IPS DF 4.7 (cell line): ENCODE data around the gene UBXN1.

ENCODE experiments used
- DNase-seq: peaks from one replicate; pipeline ENCODE4 v3.0.0-alpha.2; 2013; ENCODE audit warnings: low spot score; ENCODE audit errors: extremely low read depth

Gene UBXN1

GRCh38 chr11:62678770-62679696 lies at the start of gene UBXN1:
UBXN1 (minus strand) TSS chr11:62679073; CDS start chr11:62678923, 150 bp downstream.
- DNase-seq = no peak

GRCh38 chr11:62728171-62728988 lies 49.5 kb upstream of the UBXN1 start, which contains the start of gene TTC9C:
TTC9C (plus strand) TSS chr11:62728486; CDS start chr11:62728849, 363 bp downstream.
- DNase-seq = no peak

DNA sequence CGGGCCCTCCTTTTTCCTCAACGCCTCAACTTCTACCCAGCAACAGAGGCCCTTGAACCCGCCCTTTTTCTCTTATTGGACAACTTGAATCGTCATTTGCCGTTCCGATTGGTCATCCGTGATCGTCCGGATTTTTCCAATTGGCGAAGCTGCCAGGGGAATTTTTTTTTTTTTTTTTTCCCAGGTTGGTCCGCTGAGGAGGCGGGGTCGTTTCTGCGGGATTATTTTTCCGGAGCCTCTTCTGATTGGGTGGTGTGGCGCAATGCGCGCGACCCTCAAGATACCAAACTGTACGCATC lies 48.9 kb upstream of the UBXN1 start:
- peak; percentile 96 for DNase-seq

DNA sequence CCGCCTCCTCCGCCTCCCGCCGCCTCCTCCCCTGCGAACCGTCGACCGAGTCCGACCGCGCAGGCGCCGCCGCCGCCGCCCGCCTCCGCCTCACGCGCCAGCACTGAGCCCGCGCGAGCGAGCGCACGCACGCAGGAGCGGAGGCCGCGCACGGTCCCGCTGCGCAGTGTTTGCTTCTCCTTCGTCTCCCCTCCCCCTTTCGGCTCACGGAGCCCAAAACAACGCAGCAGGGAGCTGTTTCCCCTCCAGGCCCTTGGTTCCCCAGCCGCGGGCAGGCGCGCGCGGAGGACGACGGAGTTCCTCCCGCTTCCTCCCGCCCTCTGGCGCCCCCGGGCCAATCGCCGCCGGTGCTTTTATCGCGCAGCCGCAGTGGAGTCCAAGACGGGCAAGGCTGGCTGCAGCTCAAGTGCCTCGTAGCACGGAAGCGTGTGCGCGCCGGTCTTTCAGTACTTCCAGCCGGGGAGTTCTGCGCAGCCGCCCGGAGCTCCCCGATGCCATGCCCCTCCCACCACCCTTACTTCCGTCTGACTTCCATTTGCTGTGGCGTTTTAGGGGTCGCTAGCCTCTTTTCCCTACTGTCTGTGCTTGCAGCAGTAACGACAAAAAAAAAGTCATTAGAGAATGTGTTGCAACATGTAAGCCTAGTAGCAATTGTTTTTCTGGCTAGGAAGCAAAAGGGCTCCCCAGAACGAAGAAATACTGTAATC lies 48.4 kb upstream of the UBXN1 start, which contains the start of gene HNRNPUL2:
HNRNPUL2 (minus strand) TSS at position 293 of the 707 bp plus-strand sequence. CDS start 301 bp downstream, outside the sequence.
- no peak for DNase-seq

GRCh38 chr11:62726915-62727164 lies 48.0 kb upstream of the UBXN1 start:
- no peak for DNase-seq

- DNase-seq = no peak
These were observed 47.5 kb upstream of the UBXN1 start for GRCh38 chr11:62726156-62726914.

DNA sequence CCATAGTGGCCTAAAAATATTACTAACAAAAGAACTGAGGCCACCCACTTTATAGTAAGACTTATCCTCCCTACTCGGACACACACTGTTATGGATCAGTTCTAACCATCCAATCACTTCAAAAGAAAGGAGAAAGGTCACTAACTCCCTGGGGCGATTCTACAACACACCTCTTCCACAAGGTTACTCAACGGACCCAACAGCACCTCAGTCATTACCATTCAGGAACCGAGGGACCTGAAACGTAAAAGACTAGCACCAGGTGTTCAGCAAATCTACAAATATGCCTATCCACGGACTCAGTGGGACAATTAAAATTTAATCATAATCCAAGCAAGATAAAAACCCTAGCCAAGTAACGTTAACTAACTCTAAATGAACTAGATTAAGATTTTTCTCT lies 46.8 kb upstream of the UBXN1 start:
- DNase-seq = no peak

- DNase-seq = no peak
These were observed 45.3 kb upstream of the UBXN1 start for GRCh38 chr11:62724171-62724570.

- DNase-seq = no peak
These were observed 43.1 kb upstream of the UBXN1 start for GRCh38 chr11:62721994-62722393.

DNA sequence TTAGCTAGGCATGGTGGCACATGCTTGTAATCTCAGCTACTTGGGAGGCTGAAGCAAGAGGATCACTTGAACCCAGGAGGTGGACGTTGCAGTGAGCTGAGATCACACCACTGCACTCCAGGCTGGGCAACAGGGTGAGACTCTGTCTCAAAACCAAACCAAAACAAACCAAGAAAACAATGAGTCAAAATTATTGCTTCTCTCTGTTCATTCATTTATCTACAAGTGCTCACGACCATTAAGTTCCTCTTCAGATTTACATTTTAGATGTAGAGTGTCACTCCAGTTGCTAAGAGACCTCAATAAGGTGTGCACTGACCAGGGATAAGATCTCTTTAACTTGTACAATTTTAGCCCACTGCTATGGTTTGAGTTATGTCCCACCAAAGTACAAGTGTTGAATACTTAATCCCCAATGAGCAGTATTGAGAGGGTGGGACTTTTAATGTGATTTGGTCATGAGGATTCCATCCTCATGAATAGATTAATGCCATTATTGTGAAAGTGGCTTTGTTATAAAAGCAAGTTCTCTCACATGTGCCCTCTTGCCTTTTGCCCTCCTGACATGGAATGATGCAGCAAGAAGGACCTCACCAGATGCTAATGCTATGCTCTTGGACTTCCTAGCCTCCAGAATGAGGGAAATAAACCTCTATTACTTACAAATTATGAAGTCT lies 40.6 kb upstream of the UBXN1 start:
- DNase-seq = no peak

GRCh38 chr11:62716816-62717215 lies 37.9 kb upstream of the UBXN1 start:
- DNase-seq = no peak

DNA sequence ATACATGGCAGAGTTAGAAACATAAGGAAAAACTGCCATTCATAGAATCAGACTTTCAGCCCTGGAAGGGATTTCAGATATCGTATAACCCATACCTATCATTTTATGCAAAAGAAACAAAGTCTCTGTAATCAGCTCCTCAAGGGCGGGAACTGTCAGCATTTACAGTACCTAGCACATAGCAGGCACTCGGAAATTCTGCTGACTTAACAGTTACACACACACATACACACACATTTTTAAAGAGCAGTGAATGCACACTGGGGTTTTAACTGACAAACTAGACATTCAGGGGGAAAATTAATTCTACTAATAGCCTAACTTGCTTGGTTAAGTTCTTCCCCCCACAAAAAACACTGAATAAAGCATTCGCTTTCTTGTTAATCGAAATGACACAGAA lies 37.3 kb upstream of the UBXN1 start:
- DNase-seq = no peak

DNA sequence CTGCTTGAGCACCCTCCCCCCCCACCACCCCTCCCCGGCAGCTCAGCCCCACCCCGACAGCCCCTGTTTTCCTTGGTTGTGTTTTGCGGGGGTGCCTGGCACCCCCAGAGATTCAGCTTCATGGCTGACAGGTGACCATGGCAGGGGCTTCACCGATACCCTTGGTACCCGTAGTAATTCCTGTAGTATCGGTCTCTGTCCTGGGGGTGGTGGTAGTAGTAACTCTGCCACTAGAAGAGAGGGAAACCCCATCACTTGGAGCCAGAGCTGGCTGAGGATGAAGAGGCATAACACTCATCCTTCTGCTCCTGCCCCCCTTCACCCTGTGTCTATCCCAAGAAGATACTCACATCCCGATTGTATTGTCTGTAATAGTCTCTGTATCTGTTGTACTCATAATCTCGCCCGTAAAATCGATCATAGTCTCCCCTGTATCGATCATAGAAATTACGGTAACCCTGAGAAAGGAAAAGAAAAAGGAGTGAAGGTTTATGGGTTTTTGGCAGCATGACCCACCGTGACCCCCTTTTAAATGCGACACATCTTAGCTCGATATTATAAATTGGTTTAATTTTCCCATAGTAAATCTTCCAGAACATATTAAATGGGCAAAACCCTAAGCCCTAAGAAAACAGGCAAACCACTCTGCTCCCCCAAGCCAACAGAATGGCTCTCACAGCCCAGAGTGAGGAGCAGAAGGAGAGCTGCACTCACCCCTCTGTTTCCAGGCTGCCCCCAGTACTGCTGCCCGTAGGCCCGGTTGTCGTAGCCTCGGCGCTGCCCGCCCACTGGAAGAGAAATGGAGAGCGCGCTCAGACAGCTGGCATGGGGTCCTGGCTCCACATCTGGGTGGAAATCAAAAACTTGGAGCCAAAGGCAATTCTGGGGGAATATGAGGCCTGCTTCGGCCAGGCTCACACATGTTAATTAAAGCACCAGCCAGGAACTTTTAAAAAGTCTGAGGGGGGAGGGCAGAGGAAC lies 36.6 kb upstream of the UBXN1 start:
- no peak for DNase-seq

DNA sequence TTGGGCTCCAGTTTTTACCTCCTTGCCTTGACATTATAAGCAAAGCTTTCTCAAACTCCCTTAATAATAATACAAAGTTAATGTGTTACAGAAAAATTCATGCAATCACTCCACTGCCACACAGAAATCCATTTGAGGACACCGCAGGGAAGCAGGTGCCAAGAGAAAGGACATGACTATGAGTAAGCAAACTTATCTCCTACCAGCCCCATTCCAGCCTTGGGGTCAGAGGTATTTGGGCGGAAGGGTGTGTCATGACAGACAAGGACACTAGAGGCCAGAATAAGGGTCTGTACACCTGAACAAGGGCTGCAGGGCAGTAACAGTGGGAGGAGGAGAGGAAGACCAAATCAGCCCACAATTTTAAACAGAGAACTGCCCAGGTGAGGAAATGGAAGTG lies 34.5 kb upstream of the UBXN1 start:
- no peak for DNase-seq

DNA sequence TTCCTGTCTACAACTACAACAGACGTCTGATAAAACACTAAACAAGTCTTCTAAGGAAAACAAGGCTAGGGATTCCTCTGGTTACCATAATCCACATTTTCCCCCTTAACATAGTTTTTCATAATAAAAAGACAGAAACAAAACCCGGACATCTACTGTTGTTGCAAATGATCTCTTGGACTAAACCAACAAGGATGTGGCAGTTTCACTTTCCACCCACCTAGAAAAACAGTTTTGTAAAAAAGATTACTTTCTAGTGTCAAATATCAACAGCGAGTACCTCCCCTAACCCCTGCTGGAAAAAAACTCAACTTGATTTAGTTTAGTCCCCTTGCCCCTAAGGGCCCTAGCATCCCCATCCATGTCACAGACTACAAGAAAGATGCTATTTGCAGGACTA lies 34.0 kb upstream of the UBXN1 start:
- DNase-seq = no peak

DNA sequence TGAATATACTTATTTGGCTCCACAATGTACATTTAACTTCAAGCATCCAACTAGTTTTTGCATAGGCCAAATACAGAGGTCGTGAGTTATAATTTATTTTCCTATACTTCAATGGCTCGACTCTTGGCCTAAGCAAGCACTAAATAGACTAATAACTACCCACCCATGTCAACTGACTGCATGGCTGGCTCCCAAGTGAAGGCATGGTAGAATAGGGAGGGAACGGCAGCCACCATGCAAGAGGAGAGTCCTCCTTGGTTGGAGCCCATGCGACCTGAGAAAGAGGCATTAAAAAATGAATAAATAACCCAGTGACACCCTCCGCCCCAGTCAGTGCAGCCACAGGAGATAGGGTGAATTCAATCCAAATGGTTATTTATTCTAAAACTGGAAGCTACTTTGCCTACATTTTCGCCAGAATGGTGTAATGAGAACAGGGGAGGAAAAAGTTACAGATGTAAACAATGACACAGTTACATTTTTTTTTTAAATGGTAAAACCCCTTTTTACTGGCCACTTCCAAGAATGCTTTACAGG lies 33.5 kb upstream of the UBXN1 start:
- no peak for DNase-seq

GRCh38 chr11:62710001-62710345 lies 31.1 kb upstream of the UBXN1 start:
- DNase-seq = no peak

DNA sequence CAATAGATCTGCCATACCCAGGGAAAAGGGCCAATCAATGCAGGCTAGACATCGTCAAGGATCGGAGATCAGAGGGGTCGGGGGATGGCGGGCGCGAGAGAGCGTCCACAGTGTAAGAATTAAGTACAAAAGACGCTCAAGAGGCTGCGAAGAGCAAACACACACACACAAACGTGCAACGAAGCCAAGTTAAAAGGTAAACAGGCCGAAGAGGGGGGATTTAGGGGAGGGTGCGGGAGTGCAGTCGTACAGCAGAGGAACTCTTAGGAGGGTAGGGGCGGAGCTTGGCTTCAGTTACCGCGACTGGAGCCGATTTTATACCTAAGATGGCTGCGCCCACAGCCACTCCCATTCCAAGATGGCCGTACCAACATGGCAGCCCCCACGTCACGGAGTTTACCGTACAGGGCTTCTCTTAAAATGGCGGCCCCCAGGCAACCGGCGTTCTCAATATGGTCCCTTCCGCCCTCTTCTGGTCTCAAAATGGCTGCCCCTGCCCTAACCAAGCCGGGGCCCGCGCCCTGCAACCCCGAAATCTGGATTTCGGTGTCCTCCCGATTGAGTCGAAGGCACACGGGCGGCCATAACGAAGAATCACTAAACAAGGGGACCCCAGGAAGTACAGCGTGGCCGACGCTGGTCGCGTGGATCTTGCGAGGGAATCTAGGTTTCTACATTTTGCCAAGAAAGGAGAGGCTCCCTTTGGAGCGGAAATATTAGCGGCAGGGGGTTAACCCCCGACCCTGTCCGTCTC lies 30.6 kb upstream of the UBXN1 start:
- no peak for DNase-seq

DNA sequence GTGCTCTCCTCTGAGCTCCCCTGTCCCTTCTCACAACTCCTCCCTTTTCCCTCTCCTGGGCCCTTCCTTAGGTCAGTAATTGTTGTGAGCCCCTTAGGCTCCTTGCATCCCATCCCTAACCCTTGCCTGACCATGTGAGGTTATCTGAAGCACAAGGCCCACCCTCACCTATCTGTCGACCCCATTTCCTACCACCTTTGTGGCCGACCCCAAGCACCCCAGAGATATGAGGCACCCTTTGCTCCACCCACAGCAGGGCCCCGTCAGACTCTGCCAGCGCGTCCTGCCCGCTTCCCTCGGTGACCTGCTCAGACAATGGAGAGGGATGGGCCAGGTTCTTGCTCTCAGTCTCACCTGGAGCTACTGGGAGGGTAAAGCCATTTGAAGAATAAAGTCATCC lies 29.9 kb upstream of the UBXN1 start:
- no peak for DNase-seq
